ENCODE results near the gene ETV5. TPM values are rescaled to one million over a fixed set of nuclear protein-coding genes. Genes with fewer than 3 reads are reported as not detected.
A peak's percentile ranks its signal among the peaks of the same experiment; 100 is the strongest.

ETV5 gene
- total and polyA plus RNA-seq, 2 of the 4 experiments (the other 2 are of a cell fraction): 15.7 to 20.1 TPM

DNA sequence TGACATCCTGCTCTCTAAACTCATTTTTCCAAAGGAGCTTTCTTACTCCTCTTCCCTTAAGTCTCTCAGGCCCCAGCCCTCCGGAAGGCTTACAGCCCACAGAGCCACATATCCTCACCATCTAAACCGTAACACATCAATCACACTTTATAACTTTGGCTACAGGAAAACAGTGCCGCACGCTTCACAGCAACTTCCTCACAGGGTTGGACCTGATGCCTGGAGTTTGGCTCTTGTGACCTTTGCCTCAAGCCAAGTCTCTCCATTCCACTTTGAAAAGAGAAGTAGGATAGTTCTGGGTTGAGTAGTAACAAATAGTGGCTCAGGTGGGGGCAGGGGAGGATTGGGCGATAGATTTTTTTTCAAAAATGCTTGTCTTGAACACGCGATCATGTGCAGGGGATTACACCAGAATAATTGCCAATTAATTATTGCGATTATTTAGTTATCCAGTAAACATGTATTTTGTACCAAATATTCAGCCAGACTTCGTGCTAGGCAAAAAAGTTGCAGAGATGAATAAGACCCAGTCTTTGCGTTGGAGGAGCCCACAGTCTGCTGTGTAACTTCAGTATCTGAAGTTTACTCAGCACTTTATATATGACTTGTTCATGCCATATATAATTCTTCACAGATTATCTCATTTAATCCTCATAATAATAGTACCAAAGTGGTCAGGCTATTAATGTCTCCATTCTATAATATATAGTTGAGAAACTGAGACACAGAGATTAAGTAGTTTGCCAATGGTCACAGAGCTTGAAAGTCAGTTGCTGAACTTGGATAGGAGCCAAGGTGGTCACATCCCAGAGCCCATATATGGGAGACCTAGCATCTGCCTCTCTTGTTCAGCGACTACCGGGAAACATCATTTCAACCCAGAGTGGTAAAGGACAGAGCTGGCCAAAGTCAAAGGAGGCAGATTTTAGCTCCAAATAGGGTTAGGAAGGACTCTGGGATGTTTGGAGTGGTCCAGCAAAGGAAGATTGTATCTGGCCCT, 2.4 kb upstream of the ETV5 start:
- no peak overlapping the region for H3K27ac ChIP-seq (ENCODE audit: insufficient read depth, low read length)
- no peaks in the 10 kb centered on the region for H4K20me1 ChIP-seq (ENCODE audit: insufficient read depth, low read length)
- no peak overlapping the region for H2BK20ac ChIP-seq (ENCODE audit: low read depth, low read length)
- no peak overlapping the region for H3K4me2 ChIP-seq (ENCODE audit: low read depth, low read length)
- H3K56ac ChIP-seq (ENCODE audit: extremely low read depth, insufficient read depth, low read length): no peak overlapping the region
- WGBS, 2 experiments (ENCODE audit: extremely low coverage in 2 of 2, insufficient read length in 1 of 2): no CpG with 5 or more reads among the region's 12 CpGs
- intact Hi-C loops (cut with micrococcal nuclease): no loop called here
- H4K8ac ChIP-seq (ENCODE audit: low read depth in 2 of 2, low read length in 2 of 2): no peak overlapping the region; a peak in 1 of 4 replicates
- no peak overlapping the region for H4K5ac ChIP-seq (ENCODE audit: low read depth, low read length)
- ChIA-PET CTCF (no interaction called here), POLR2A (ENCODE audit: unreplicated experiment) (no interaction called here)
- no peak overlapping the region for H3K4me3 ChIP-seq (ENCODE audit: insufficient read depth, low read depth, low read length)
- peak overlapping the region; percentile 91 for H2AFZ ChIP-seq (replicated peaks; ENCODE audit: low read length, poor library complexity)
- in situ Hi-C loops (cut with MboI; ENCODE audit: low sequenced_read_pairs): no loop called here
- H3K23ac ChIP-seq (ENCODE audit: low read depth, low read length): no peak overlapping the region
- H2AK9ac ChIP-seq (replicated peaks; ENCODE audit: low read depth, low read length, poor library complexity): no peak overlapping the region
- H3K36me3 ChIP-seq (ENCODE audit: control insufficient read depth, insufficient read depth, low read length): no peaks in the 10 kb centered on the region
- no peak overlapping the region for H4K91ac ChIP-seq (ENCODE audit: insufficient read depth, low read depth, low read length)
- no peaks in the 10 kb centered on the region for H3K9me3 ChIP-seq (ENCODE audit: control insufficient read depth, insufficient read depth, low read length)
- H3K9me1 ChIP-seq (ENCODE audit: insufficient read depth, low read length): peaks cover 9% of the 10 kb centered on the region
- H3K4ac ChIP-seq (ENCODE audit: low read depth, low read length): no peak overlapping the region
- no peak for TF ChIP-seq POLR2A (IDR thresholded peaks at IDR 0.05; ENCODE audit: low read depth, low read length)
- TF ChIP-seq SMC3 (IDR thresholded peaks at IDR 0.05; ENCODE audit: low read depth, low read length): no peak
- TF ChIP-seq FOS (IDR thresholded peaks at IDR 0.05; ENCODE audit: low read depth, low read length): no peak
- TF ChIP-seq RFX5 (IDR thresholded peaks at IDR 0.05; ENCODE audit: low read depth, low read length): no peak
- no peak for TF ChIP-seq RCOR1 (IDR thresholded peaks at IDR 0.05; ENCODE audit: insufficient replicate concordance, low read length)
- TF ChIP-seq, protein P1, sequence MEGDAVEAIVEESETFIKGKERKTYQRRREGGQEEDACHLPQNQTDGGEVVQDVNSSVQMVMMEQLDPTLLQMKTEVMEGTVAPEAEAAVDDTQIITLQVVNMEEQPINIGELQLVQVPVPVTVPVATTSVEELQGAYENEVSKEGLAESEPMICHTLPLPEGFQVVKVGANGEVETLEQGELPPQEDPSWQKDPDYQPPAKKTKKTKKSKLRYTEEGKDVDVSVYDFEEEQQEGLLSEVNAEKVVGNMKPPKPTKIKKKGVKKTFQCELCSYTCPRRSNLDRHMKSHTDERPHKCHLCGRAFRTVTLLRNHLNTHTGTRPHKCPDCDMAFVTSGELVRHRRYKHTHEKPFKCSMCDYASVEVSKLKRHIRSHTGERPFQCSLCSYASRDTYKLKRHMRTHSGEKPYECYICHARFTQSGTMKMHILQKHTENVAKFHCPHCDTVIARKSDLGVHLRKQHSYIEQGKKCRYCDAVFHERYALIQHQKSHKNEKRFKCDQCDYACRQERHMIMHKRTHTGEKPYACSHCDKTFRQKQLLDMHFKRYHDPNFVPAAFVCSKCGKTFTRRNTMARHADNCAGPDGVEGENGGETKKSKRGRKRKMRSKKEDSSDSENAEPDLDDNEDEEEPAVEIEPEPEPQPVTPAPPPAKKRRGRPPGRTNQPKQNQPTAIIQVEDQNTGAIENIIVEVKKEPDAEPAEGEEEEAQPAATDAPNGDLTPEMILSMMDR (conservative IDR thresholded peaks at IDR 0.05; ENCODE audit: low read depth, low read length): no peak
- TF ChIP-seq NFE2L2 (IDR thresholded peaks at IDR 0.05; ENCODE audit: low read depth, low read length): no peak
- TF ChIP-seq MAFK (IDR thresholded peaks at IDR 0.05; ENCODE audit: low read depth, low read length): no peak
- no peak overlapping the region for H2BK15ac ChIP-seq (ENCODE audit: low read depth, low read length)
- H3K27me3 ChIP-seq (ENCODE audit: control insufficient read depth, insufficient read depth, low read length): peaks cover 21% of the 10 kb centered on the region
- BruUV-seq (replicated peaks): no TSS peak
- no peak overlapping the region for H2BK120ac ChIP-seq (ENCODE audit: low read depth, low read length)
- peaks cover 7% of the 10 kb centered on the region for H3K4me1 ChIP-seq (ENCODE audit: control insufficient read depth, insufficient read depth, low read length)
- no peak overlapping the region for H3K9ac ChIP-seq (ENCODE audit: low read depth, low read length)
- H3K14ac ChIP-seq (replicated peaks; ENCODE audit: low read depth, low read length): no peak overlapping the region
- no peak overlapping the region for H2BK5ac ChIP-seq (ENCODE audit: low read depth, low read length, poor library complexity, severe bottlenecking)
- no peak overlapping the region for H2AK5ac ChIP-seq (ENCODE audit: low read depth, low read length)
- ATAC-seq (ENCODE audit: low read depth): no peak
- no peak overlapping the region for H3K18ac ChIP-seq (ENCODE audit: low read depth, low read length)
- dilution Hi-C loops (cut with HindIII; ENCODE audit: low sequenced_read_pairs, unreplicated experiment): no loop called here
- DNase-seq: no peak
- peaks cover 5 to 9% of the 10 kb centered on the region in 2 experiments; a peak in 3 of 4 replicates for H3K79me1 ChIP-seq (ENCODE audit: low read depth in 1 of 2, low read length in 2 of 2)

Data from IMR-90 (cell line).